ENCODE results near the gene B4GALT2. TPM values are rescaled to one million over a fixed set of nuclear protein-coding genes. Genes with fewer than 3 reads are reported as not detected.

Gene B4GALT2
- total RNA-seq, 1 donor from 2014 or later = 56.6 TPM

DNA sequence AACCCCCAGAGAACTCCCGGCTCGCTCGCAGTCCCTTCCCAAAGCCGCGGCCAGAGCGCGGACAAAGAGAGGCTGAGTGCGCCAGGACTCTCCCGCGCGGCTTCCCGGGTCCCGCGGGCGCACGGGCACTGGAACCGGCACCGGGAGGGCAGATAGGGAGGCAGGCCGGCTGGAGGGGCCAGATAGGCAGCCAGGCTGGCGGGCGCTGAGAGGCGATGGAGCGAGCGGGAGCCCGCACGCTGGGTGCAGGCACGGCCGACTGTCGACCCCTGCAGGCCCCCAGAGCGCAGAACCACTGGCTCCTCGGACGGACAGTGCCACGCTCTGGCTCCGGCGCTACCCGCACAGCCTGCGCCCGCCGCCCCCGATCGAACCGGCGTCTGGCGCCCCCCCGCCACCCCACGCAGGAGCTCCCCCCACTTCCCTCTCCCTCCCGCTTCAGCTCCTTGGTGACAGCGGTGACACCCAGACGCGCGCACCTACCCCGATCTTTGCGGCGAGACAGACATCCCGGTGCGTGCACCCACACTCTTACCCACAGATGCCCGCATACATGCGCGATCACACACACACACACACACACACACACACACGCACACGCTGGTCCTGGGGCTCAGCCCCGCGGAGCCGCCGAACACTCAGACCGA, 51.7 kb downstream of the B4GALT2 start:
- peak; percentile 25 for DNase-seq (ENCODE audit: low read depth)
- peak overlapping the region; percentile 77 for H3K4me3 ChIP-seq (ENCODE audit: insufficient read depth, low read depth, low read length)
- peaks cover 5% of the 10 kb centered on the region for H3K27me3 Mint-ChIP-seq (ENCODE audit: low read depth, unreplicated experiment)
- no peaks in the 10 kb centered on the region for H3K9me3 ChIP-seq (ENCODE audit: insufficient read depth, low read depth, low read length)
- peak overlapping the region; percentile 38 for H3K27ac Mint-ChIP-seq (ENCODE audit: unreplicated experiment)
- no peaks in the 10 kb centered on the region for H3K27me3 ChIP-seq (ENCODE audit: insufficient read depth, low read length)
- peak overlapping the region; percentile 73 for H3K9ac ChIP-seq (ENCODE audit: low read length)
- peak overlapping the region; percentile 95 for H3K4me2 ChIP-seq (ENCODE audit: low read length)
- no peaks in the 10 kb centered on the region for H4K20me1 ChIP-seq (ENCODE audit: insufficient read depth, low read length)
- peaks cover 15% of the 10 kb centered on the region for H3K4me1 ChIP-seq (ENCODE audit: insufficient read depth, low read length)
- H3K9me3 Mint-ChIP-seq (ENCODE audit: unreplicated experiment) = no peaks in the 10 kb centered on the region
- H3K4me3 Mint-ChIP-seq (ENCODE audit: unreplicated experiment) = peak overlapping the region; percentile 87
- H3K4me1 Mint-ChIP-seq (ENCODE audit: low read depth, unreplicated experiment) = peaks cover 16% of the 10 kb centered on the region
- H2AFZ ChIP-seq (ENCODE audit: low read depth, low read length) = peak overlapping the region; percentile 79
- H3K27ac ChIP-seq (ENCODE audit: low read depth, low read length) = no peak overlapping the region
- FAIRE-seq = no peak
- TF ChIP-seq, protein P1, sequence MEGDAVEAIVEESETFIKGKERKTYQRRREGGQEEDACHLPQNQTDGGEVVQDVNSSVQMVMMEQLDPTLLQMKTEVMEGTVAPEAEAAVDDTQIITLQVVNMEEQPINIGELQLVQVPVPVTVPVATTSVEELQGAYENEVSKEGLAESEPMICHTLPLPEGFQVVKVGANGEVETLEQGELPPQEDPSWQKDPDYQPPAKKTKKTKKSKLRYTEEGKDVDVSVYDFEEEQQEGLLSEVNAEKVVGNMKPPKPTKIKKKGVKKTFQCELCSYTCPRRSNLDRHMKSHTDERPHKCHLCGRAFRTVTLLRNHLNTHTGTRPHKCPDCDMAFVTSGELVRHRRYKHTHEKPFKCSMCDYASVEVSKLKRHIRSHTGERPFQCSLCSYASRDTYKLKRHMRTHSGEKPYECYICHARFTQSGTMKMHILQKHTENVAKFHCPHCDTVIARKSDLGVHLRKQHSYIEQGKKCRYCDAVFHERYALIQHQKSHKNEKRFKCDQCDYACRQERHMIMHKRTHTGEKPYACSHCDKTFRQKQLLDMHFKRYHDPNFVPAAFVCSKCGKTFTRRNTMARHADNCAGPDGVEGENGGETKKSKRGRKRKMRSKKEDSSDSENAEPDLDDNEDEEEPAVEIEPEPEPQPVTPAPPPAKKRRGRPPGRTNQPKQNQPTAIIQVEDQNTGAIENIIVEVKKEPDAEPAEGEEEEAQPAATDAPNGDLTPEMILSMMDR (IDR thresholded peaks at IDR 0.05; ENCODE audit: insufficient read depth, low read depth, low read length) = no peak
- TF ChIP-seq EZH2 (IDR thresholded peaks at IDR 0.05; ENCODE audit: insufficient read depth, low read length) = no peak
- no peaks in the 10 kb centered on the region for H3K36me3 ChIP-seq (ENCODE audit: insufficient read depth, low read length)
- no peaks in the 10 kb centered on the region for H3K79me2 ChIP-seq (ENCODE audit: insufficient read depth, low read length)
- H3K36me3 Mint-ChIP-seq (ENCODE audit: low read depth, unreplicated experiment) = peaks cover 3% of the 10 kb centered on the region

DNA sequence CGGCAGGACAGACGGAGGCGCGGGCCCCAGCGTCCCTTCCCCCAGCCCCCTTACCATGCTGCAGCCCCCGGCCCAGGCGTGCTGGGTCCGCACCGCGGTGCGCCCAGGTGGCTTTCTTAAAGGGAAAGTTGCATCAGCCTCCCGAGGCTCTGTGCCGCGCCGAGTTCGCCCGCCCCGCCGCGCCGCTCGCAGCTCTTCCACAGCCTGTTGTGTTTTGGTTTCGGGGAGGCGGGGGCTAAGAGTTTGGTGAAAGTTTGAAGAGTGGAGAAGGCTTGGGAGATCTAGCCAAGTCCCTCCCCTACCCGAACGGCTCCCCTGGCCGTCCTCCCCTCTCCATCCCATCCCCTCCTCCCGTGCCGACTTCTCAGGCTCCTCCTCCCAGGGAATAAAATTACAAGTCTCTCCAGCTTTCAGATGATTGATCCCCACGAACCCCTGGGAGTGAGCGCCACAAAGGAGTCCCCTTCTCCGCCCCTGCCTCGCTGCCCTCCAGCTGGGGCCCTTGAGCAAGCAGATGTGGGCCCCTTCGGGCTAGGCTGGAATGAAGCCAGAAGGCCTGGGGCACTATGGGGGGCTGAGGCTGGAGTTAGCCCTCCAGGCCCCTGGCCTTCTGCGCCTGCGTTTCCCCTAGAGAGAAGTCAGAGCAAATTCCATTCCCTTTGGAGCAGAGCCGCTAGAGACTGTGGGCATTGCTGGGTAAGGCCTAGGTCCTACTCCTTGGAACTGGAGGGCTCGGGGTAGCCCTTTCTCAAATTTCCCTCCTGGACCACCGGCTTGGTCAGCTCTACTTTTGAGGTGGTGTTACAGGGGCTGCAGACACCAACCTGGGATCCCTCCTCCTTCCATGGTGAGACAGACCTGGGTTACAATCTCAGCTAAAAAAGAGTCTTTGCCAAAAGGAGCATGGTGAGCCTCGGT, 52.5 kb downstream of the B4GALT2 start, which contains the start of gene SLC6A9:
SLC6A9 (minus strand) TSS at position 211 of the 918 bp plus-strand sequence. CDS start 7,185 bp downstream, outside the sequence.
- Histone ChIP-seq H3K9me3 (ENCODE audit: insufficient read depth, low read depth, low read length) (no peaks in the 10 kb centered on the region), H3K9ac (ENCODE audit: low read length) (peak within 1 kb of the TSS; percentile 73), H3K27me3 (ENCODE audit: insufficient read depth, low read length) (no peaks in the 10 kb centered on the region), H3K79me2 (ENCODE audit: insufficient read depth, low read length) (no peaks in the 10 kb centered on the region), H3K4me2 (ENCODE audit: low read length) (peak within 1 kb of the TSS; percentile 95), H3K4me3 (ENCODE audit: insufficient read depth, low read depth, low read length) (peak within 1 kb of the TSS; percentile 77), H3K27ac (ENCODE audit: low read depth, low read length) (no peak within 1 kb of the TSS), H2AFZ (ENCODE audit: low read depth, low read length) (peak within 1 kb of the TSS; percentile 79), H3K4me1 (ENCODE audit: insufficient read depth, low read length) (peaks cover 15% of the 10 kb centered on the region), H4K20me1 (ENCODE audit: insufficient read depth, low read length) (no peaks in the 10 kb centered on the region), H3K36me3 (ENCODE audit: insufficient read depth, low read length) (no peaks in the 10 kb centered on the region)
- H3K27me3 Mint-ChIP-seq (ENCODE audit: low read depth, unreplicated experiment) = peaks cover 5% of the 10 kb centered on the region
- peak within 1 kb of the TSS; percentile 69 for H3K27ac Mint-ChIP-seq (ENCODE audit: unreplicated experiment)
- peaks cover 16% of the 10 kb centered on the region for H3K4me1 Mint-ChIP-seq (ENCODE audit: low read depth, unreplicated experiment)
- DNase-seq (ENCODE audit: low read depth) = peak; percentile 72
- no peak for FAIRE-seq
- H3K36me3 Mint-ChIP-seq (ENCODE audit: low read depth, unreplicated experiment) = peaks cover 3% of the 10 kb centered on the region
- H3K9me3 Mint-ChIP-seq (ENCODE audit: unreplicated experiment) = no peaks in the 10 kb centered on the region
- peak within 1 kb of the TSS; percentile 87 for H3K4me3 Mint-ChIP-seq (ENCODE audit: unreplicated experiment)
- TF ChIP-seq, protein P1 (IDR thresholded peaks at IDR 0.05; ENCODE audit: insufficient read depth, low read depth, low read length) = no peak
- TF ChIP-seq EZH2 (IDR thresholded peaks at IDR 0.05; ENCODE audit: insufficient read depth, low read length) = no peak
